HCT116 (cell line): ENCODE data around the gene WBP1. TPM values are rescaled to one million over a fixed set of nuclear protein-coding genes. Genes with fewer than 3 reads are reported as not detected.

Experiments
- ATAC-seq: fragments of 200-7000 bp; cut with Tn5 transposase; 2 replicates; pipeline ENCODE4 v1.9.1; 2020; ENCODE audit warnings: mild to moderate bottlenecking, moderate library complexity
- BruUV-seq: library from RNA; stranded (reverse); fragments of 400-500 nt; replicated peaks from 2 replicates; lab custom pipeline; 2021; lab: Mats Ljungman, UMichigan
- CTCF ChIA-PET: fragments of 300-600 bp; sonication (Branson Sonifier 250); formaldehyde crosslinking; loops from one replicate; lab custom pipeline; 2021; ENCODE audit warnings: antibody characterized with exemption; lab: Charles Lee
- POLR2A ChIA-PET: fragments of 300-600, 350-600 bp; sonication (Branson Sonifier 250); formaldehyde crosslinking; loops from one replicate; lab custom pipeline; 2021; ENCODE audit warnings: antibody characterized with exemption; lab: Charles Lee
- RAD21 ChIA-PET, 2 experiments: fragments of 300-600 bp; sonication (Branson Sonifier 250); formaldehyde crosslinking; loops; one replicate each; lab custom pipeline; 2023; ENCODE audit warnings: low total read pairs in 2 of 2; ENCODE audit not compliant: uncharacterized antibody in 2 of 2, unreplicated experiment in 2 of 2, low non-redundant PET in 1 of 2; lab: Charles Lee
- DNase-seq: peaks from one replicate; pipeline ENCODE4 v3.0.0-alpha.2; 2010; ENCODE audit warnings: low read depth, low spot score
- H2AFZ ChIP-seq: fragments of 200-600 bp; shearing (Covaris generic), sonication (generic); 2 replicates; pipeline ENCODE4 v1.6.1; 2017; ENCODE audit warnings: low read depth, mixed run types, mixed read lengths, antibody characterized with exemption, low read length; ENCODE audit not compliant: poor library complexity, severe bottlenecking
- H3K27ac ChIP-seq: 2 replicates; pipeline ENCODE4 v1.5.1; 2012; ENCODE audit warnings: low read depth, low read length
- H3K27me3 ChIP-seq: fragments of 200-600 bp; sonication (generic); 2 replicates; pipeline ENCODE4 v1.6.1; 2016; ENCODE audit warnings: mixed run types, low read length, mixed read lengths; ENCODE audit not compliant: insufficient read depth
- H3K36me3 ChIP-seq, 2 experiments: fragments of 200-500 bp in 1 of 2; fragments of 200-600 bp in 1 of 2; sonication (Bioruptor generic) in 1 of 2; sonication (generic) in 1 of 2; 2 replicates each; pipeline versions ENCODE4 v1.5.1 to v1.6.1; 2014 to 2016; ENCODE audit warnings: low read length in 2 of 2, inconsistent platforms in 1 of 2, mixed read lengths in 1 of 2, mixed run types in 1 of 2; ENCODE audit not compliant: insufficient read depth in 2 of 2, control insufficient read depth in 1 of 2
- H3K4me1 ChIP-seq, 2 experiments: fragments of 200-600 bp in 1 of 2; sonication (generic) in 1 of 2; 2 replicates each; pipeline versions ENCODE4 v1.5.1 to v1.6.1; 2012 to 2017; ENCODE audit warnings: low read length in 2 of 2, inconsistent platforms in 1 of 2, mild to moderate bottlenecking in 1 of 2, mixed read lengths in 1 of 2, mixed run types in 1 of 2, moderate library complexity in 1 of 2; ENCODE audit not compliant: insufficient read depth in 2 of 2, control insufficient read depth in 1 of 2
- H3K4me2 ChIP-seq: fragments of 200-600 bp; sonication (generic); 2 replicates; pipeline ENCODE4 v1.6.1; 2017; ENCODE audit warnings: mixed run types, low read length, mixed read lengths
- H3K4me3 ChIP-seq, 2 experiments: fragments of 200-600 bp in 1 of 2; sonication (generic) in 1 of 2; replicated peaks in 1 of 2; 2 replicates each; pipeline ENCODE4 v1.5.1; 2011 to 2016; ENCODE audit warnings: low read length in 2 of 2, control low read depth in 1 of 2, low read depth in 1 of 2, mild to moderate bottlenecking in 1 of 2, mixed read lengths in 1 of 2, mixed run types in 1 of 2
- H3K79me2 ChIP-seq: fragments of 200-600 bp; sonication (generic); 2 replicates; pipeline ENCODE4 v1.6.1; 2017; ENCODE audit warnings: mild to moderate bottlenecking, mixed run types, low read length, moderate library complexity, mixed read lengths; ENCODE audit not compliant: insufficient read depth
- H3K9ac ChIP-seq: fragments of 200-600 bp; sonication (generic); 2 replicates; pipeline ENCODE4 v1.6.1; 2016; ENCODE audit warnings: low read length, mixed read lengths
- H3K9me2 ChIP-seq: fragments of 200-600 bp; sonication (generic), shearing (Covaris generic); 2 replicates; pipeline ENCODE4 v1.6.1; 2017; ENCODE audit warnings: mixed run types, mild to moderate bottlenecking, moderate library complexity; ENCODE audit not compliant: insufficient read depth
- H3K9me3 ChIP-seq, 2 experiments: fragments of 200-500 bp in 1 of 2; fragments of 200-600 bp in 1 of 2; sonication (Bioruptor generic) in 1 of 2; sonication (generic) in 1 of 2; 2 replicates each; pipeline ENCODE4 v1.6.1; 2014 to 2017; ENCODE audit warnings: low read length in 2 of 2, mixed read lengths in 2 of 2, inconsistent platforms in 1 of 2, low read depth in 1 of 2, mild to moderate bottlenecking in 1 of 2, mixed run types in 1 of 2, moderate library complexity in 1 of 2; ENCODE audit not compliant: control insufficient read depth in 1 of 2, insufficient read depth in 1 of 2
- H4K20me1 ChIP-seq: fragments of 200-600 bp; sonication (generic), shearing (Covaris generic); 2 replicates; pipeline ENCODE4 v1.6.1; 2017; ENCODE audit warnings: mixed run types, mild to moderate bottlenecking, moderate library complexity; ENCODE audit not compliant: insufficient read depth
- CEBPB ChIP-seq: IDR thresholded peaks from 2 replicates; pipeline ENCODE4 v1.6.1; 2012; ENCODE audit warnings: low read depth
- ELF1 ChIP-seq: IDR thresholded peaks from 2 replicates; pipeline ENCODE4 v1.6.1; 2012; ENCODE audit warnings: low read depth, borderline replicate concordance
- POLR2A ChIP-seq: IDR thresholded peaks from 2 replicates; pipeline ENCODE4 v1.7.0; 2011; ENCODE audit warnings: borderline replicate concordance; ENCODE audit not compliant: insufficient read depth, insufficient read length; ENCODE audit errors: extremely low read depth
- REST ChIP-seq: IDR thresholded peaks from 2 replicates; pipeline ENCODE4 v1.6.1; 2012; ENCODE audit warnings: low read depth
- TCF7L2 ChIP-seq: IDR thresholded peaks from 2 replicates; pipeline ENCODE4 v1.7.0; 2011; ENCODE audit warnings: borderline replicate concordance, inconsistent platforms; ENCODE audit not compliant: insufficient read depth, insufficient read length; ENCODE audit errors: extremely low read depth
- ZFX ChIP-seq: fragments of 450-650 bp; IDR thresholded peaks from 2 replicates; pipeline ENCODE4 v1.6.1; 2017
- intact Hi-C: fragments of 100-400 bp; cut with micrococcal nuclease; formaldehyde crosslinking; loops from 2 replicates; pipeline ENCODE4 v1.10.0; 2022
- total RNA-seq: library from RNA; stranded (reverse); gene quantifications from one replicate; pipeline ENCODE4 v1.2.1, GENCODE V29; 2021; ENCODE audit not compliant: unreplicated experiment

WBP1 gene
- total RNA-seq, 1 experiment from 2014 or later, result 64.7 TPM

- no peak for TF ChIP-seq REST
- TF ChIP-seq CEBPB, result no peak
- peak; percentile 46 for TF ChIP-seq POLR2A
Observed at GRCh38 chr2:74507145-74507925, 49.1 kb downstream of the WBP1 start, which contains the start of gene PCGF1 (continued).

GRCh38 chr2:74507926-74508520 is 49.8 kb downstream of the WBP1 start:
- peaks cover 22% of the 10 kb centered on the region for H3K79me2 ChIP-seq
- no peaks in the 10 kb centered on the region for H3K9me3 ChIP-seq
- TF ChIP-seq ZFX (peak; percentile 58; the same call in 1 of the 2 replicates), ELF1 (no peak), TCF7L2 (no peak)
- H2AFZ ChIP-seq, result no peak overlapping the region
- no peaks in the 10 kb centered on the region for H3K27me3 ChIP-seq
- intact Hi-C loops, result no loop called here
- H3K9ac ChIP-seq, result peak overlapping the region; percentile 85
- CTCF ChIA-PET, result no interaction called here
- H3K36me3 ChIP-seq, result peaks cover 3 to 16% of the 10 kb centered on the region in 2 experiments; a peak in 2 of 4 replicates
- no peak for DNase-seq
- peaks cover 22 to 41% of the 10 kb centered on the region in 2 experiments for H3K4me1 ChIP-seq
- ATAC-seq, result peak; percentile 48
- H4K20me1 ChIP-seq, result no peaks in the 10 kb centered on the region
- H3K4me3 ChIP-seq, result peak overlapping the region; percentile 85 to 93
- BruUV-seq, result TSS peak; percentile 74
- H3K9me2 ChIP-seq, result no peaks in the 10 kb centered on the region
- RAD21 ChIA-PET, result no interaction called here
- POLR2A ChIA-PET, result interaction anchor here (0.9 to 1.8 kb wide), 3 partner anchors 18 to 50 kb away, joined by 3 to 7 read pairs (median 3); partner anchors contain the start of genes AUP1, DQX1, HTRA2 and WBP1
- H3K4me2 ChIP-seq, result peak overlapping the region; percentile 99
- H3K27ac ChIP-seq, result peak overlapping the region; percentile 91
